Left hindlimb (tissue), 1 donor: ENCODE measurements around the gene TRIM71.
"Not testable (repeated sequence)": the region's sequence is repeated elsewhere in the genome, so short reads cannot be mapped to it uniquely, and the experiment has no call there.

Source experiments
- DNase-seq: peaks from one replicate; pipeline ENCODE4 v3.0.0-alpha.2; 2018

TRIM71 gene

GRCh38 chr3:32892625-32893598 lies 75.1 kb downstream of the TRIM71 start:
- no peak for DNase-seq

- no peak for DNase-seq
Measured at GRCh38 chr3:32894977-32895376, 77.2 kb downstream of the TRIM71 start.

DNA sequence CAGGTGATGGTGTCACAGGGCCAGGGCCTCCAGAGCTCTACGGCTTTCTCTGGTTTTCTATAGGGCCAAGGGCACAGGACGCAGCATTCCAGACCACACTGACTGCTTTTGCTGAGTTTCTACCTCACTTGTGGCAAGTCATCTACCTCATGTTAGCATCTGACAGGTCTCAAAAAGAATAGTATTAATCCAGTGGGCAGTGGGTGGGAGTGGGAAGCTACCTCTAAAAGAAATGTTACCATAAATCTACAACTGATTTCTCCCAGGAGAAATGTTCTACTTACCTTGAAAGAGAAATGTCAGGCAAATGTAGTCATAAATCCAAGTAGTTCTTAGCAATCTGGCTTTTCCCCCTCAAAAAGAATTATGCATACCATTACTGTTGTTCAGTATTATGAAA lies 77.9 kb downstream of the TRIM71 start:
- DNase-seq = no peak

- no peak for DNase-seq
Measured at GRCh38 chr3:32896143-32896542, 78.3 kb downstream of the TRIM71 start.

DNA sequence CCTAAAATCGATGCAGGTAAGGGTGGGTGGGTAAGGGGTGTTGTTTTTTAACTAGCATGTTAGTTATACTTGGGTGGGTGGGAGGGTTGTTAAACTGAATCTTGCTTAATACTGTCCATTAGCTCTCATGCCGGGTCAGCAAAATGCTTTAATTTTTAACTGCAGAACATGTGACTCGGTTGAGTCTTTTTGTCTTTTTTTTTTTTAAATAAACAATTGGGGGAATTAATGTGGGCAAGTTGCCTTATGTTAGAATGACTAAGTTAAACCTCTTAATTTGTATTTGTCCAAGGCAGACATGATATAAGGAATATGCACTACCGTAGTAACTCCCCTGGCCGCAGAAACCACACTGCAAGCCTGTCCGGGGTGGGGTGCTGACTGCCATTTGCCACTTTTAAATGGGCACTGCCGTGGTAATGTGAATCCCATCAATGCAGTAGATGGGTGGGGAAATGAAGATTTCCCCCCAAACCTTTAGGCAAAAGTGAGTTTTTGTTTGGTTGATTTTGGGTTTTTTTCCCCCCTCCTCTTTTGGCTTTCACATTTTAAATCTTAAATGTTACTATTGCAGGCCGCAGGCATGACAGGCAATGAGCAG lies 79.3 kb downstream of the TRIM71 start:
- DNase-seq = no peak

- DNase-seq = no peak
Measured at GRCh38 chr3:32897981-32898623, 80.3 kb downstream of the TRIM71 start.

DNA sequence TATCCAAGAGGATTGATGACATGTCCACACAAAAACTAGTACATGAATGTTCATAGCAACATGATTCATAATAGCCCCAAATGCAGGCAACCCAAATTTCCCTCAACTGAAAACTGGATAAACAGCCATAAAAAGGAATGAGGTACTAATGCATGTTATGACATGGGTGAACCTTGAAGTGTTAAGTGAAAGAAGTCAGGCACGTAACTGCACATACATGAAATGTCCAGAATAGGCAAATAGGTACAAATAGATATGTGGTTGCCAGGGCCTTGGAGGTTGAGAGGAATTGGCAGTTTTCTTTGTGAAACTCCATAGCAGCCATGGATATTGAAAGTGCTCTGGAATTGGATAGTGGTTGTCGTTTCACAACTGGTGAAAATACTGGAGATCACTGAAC lies 81.5 kb downstream of the TRIM71 start:
- DNase-seq = no peak

DNA sequence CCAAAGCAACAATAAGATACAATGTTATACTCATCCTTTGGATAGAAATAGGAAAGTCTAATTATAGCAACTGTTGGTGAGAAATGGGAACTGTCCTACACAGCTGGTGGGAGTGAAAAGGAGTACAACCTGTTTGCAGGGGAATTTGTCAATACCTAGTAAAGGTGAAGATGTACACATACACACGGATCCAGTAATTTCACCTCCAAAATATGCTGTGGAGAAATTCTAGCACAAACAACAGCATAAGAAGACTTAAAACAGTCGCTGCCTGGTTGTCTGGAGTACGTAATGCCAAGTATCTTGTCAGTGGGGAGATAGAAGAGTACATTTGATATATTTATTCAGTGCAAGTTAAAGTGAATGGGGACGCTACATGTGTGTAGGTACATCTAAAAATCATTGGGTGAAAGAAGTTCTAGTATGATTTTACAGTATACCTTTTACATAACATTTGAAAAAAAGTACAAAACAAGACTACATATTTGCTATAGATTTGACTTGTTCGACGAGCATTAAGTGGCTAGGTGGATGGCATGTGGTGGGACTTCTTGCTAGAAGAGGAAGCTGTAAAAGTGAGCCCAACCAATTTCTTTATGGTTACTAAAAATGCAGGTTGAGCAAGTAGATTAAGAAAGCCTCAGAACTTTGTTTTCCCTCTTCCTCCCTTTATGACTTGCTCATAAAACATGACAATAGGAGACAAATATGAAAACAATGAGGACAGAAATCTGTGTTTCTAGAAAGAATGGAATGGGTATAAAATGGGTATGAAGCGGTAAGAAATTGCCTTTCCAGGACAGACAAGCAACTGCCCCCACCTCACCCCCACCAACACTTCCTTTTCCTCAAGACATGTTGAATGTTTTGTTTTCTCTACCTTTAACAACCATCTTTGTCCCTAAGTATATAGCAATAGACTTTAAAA lies 83.5 kb downstream of the TRIM71 start:
- no peak for DNase-seq

- peak; percentile 35 for DNase-seq
Measured at GRCh38 chr3:32902887-32903371, 85.1 kb downstream of the TRIM71 start.

DNA sequence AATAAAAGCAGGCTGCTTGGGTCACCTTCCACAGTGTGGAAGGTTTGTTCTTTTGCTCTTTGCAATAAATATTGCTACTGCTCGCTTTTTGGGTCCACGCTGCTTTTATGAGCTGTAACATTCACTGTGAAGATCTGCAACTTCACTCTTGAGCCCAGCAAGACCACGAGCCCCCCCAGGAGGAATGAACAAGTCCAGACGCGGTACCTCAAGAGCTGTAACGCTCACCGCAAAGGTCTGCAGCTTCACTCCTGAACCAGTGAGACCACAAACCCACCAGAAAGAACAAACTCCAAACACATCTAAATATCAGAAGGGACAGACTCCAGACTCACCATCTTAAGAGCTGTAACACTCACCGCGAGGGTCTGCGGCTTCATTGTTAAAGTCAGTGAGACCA lies 86.2 kb downstream of the TRIM71 start:
- no peak for DNase-seq

DNA sequence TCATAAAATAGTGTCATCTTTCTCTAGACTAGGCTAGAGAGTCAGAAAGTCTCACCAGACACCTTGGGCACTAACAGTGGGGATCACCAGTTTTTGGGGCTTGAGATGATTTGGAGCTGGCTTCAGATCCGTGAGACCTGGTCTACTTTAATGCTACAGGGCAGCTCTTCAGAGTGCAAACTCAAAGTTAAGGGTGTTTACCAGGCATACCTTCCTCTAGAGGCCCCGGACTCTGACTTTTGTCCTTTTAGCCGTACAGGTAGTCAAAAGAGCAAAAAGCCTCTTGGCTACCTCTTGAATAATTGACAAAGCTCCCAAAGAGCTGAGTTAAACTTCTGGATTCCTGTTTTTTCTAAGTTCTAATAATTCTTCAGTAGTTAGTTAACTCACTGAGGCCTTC lies 92.2 kb downstream of the TRIM71 start:
- DNase-seq = no peak

DNA sequence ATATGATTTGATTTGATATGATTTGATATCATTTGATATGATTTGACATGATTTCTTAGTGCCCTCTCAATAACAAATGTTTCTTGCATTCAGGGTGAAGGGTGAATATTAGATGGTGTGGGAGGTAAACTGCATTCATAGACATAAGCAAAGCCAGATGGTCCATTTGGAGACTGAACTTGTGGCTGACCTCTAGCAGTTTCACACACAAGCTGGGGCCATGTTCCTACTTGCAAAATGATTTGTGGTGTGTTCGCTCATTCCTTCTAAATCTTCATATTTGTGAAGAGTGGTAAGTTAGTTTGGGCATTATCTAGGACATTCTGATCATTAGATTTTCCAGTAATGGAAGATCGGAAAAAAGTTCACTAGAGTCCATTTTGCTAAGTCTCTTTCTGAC lies 93.2 kb downstream of the TRIM71 start:
- no peak for DNase-seq

- no peak for DNase-seq
Measured at GRCh38 chr3:32912046-32912445, 94.2 kb downstream of the TRIM71 start.

- DNase-seq = peak; percentile 47
Measured at GRCh38 chr3:32913790-32914446, 96.1 kb downstream of the TRIM71 start.

GRCh38 chr3:32919920-32920319 lies 102.1 kb downstream of the TRIM71 start:
- DNase-seq = no peak

DNA sequence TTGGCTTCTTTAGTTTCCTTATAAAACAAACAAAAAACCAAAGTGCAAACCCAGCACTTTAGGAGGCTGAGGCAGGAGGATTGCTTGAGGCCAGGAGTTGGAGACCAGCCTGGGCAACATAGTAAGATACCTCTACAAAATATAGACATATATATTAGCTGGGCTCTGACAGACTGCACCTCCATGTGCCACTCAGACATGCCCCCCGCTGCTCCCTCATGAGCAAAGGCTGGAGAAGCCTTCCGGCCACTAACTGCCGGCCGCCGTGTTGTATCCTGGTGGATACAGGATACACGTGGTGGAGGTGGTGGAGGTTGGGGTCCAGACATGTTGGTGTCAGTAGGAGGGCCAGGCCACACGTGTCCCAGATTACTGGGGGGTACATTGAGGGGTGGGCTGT lies 104.3 kb downstream of the TRIM71 start:
- no peak for DNase-seq

- no peak for DNase-seq
Measured at GRCh38 chr3:32930161-32930560, 112.4 kb downstream of the TRIM71 start.

GRCh38 chr3:32931273-32931672 lies 113.5 kb downstream of the TRIM71 start:
- not testable (repeated sequence) for DNase-seq

DNA sequence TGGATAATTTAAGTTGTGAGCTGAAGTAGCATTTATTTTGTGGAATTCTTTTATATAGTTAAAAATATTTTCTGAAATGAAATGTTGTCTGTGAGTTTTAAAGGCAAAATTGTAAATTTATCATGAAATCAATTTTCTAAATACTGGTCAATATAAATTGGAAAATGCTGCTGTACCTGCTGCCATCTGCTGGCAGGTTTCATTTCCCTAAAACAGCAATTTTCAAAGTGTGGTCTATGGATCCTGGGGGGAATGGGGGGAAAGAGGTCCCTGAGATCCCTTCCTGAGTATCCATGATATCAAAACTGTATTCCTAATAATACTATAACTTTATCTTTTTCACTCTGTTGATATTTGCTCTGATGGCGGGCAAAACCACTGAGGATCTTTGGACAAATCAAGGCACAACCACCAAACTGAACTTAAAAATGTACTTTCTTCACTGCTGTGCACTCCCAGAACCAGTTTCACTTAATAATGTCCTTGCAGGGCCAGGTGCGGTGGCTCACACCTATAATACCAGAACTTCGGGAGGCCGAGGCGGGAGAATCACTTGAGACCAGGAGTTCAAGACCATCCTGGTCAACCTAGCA lies 116.4 kb downstream of the TRIM71 start:
- no peak for DNase-seq

- DNase-seq = no peak
Measured at GRCh38 chr3:32937331-32937730, 119.5 kb downstream of the TRIM71 start.

DNA sequence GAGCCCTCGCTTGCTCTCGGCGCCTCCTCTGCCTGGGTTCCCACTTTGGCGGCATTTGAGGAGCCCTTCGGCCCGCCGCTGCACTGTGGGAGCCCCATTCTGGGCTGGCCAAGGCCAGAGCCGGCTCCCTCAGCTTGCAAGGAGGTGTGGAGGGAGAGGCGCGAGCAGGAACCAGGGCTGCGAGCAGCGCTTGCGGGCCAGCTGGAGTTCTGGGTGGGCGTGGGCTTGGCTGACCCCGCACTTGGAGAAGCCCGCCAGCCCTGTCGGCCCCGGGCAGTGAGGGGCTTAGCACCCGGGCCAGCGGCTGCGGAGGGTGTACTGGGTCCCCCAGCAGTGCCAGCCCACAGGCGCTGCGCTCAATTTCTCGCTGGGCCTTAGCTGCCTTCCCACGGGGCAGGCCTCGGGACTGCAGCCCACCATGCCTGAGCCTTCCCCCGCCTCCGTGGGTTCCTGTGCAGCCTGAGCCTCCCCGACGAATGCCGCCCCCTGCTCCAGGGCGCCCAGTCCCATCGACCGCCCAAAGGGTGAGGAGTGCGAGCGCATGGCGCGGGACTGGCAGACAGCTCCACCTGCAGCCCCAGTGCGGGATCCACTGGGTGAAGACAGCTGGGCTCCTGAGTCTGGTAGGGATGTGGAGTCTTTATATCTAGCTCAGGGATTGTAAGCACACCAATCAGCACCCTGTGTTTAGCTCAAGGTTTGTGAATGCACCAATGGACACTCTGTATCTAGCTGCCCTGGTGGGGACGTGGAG lies 121.9 kb downstream of the TRIM71 start:
- DNase-seq = not testable (repeated sequence)
